DMS114 treated with DMSO at 0.1 percent for 48 hours (cell line): ENCODE measurements around the gene DLG2.
"Not testable (repeated sequence)": the region's sequence is repeated elsewhere in the genome, so short reads cannot be mapped to it uniquely, and the experiment has no call there.

ENCODE experiments used
- DNase-seq: peaks from one replicate; lab custom pipeline; 2025; ENCODE audit not compliant: unreplicated experiment; lab: John Stamatoyannopoulos, UW

The DLG2 gene

GRCh38 chr11:83764643-83765042, 1862.5 kb downstream of the DLG2 start:
- no peak for DNase-seq

- no peak for DNase-seq
Observed at GRCh38 chr11:83760932-83761331, 1866.2 kb downstream of the DLG2 start.

- DNase-seq: no peak
Observed at GRCh38 chr11:83759148-83759547, 1868.0 kb downstream of the DLG2 start.

GRCh38 chr11:83751041-83751440, 1876.1 kb downstream of the DLG2 start:
- DNase-seq: no peak

- no peak for DNase-seq
Observed at GRCh38 chr11:83746921-83747585, 1880.1 kb downstream of the DLG2 start.

- no peak for DNase-seq
Observed at GRCh38 chr11:83744620-83745192, 1882.4 kb downstream of the DLG2 start.

GRCh38 chr11:83736684-83737083, 1890.5 kb downstream of the DLG2 start:
- DNase-seq: no peak

GRCh38 chr11:83734120-83734519, 1893.0 kb downstream of the DLG2 start:
- no peak for DNase-seq

- DNase-seq: not testable (repeated sequence)
Observed at GRCh38 chr11:83731288-83731687, 1895.9 kb downstream of the DLG2 start.

- no peak for DNase-seq
Observed at GRCh38 chr11:83728281-83728680, 1898.9 kb downstream of the DLG2 start.

GRCh38 chr11:83727251-83727650, 1899.9 kb downstream of the DLG2 start:
- no peak for DNase-seq

- no peak for DNase-seq
Observed at GRCh38 chr11:83726316-83726715, 1900.8 kb downstream of the DLG2 start.

- DNase-seq: no peak
Observed at GRCh38 chr11:83725728-83726127, 1901.4 kb downstream of the DLG2 start.

- DNase-seq: no peak
Observed at GRCh38 chr11:83725269-83725560, 1901.9 kb downstream of the DLG2 start.

GRCh38 chr11:83723999-83724398, 1903.1 kb downstream of the DLG2 start:
- DNase-seq: peak; percentile 25

- DNase-seq: no peak
Observed at GRCh38 chr11:83722392-83723119, 1904.6 kb downstream of the DLG2 start.

GRCh38 chr11:83721263-83721662, 1905.9 kb downstream of the DLG2 start:
- no peak for DNase-seq

- no peak for DNase-seq
Observed at GRCh38 chr11:83720675-83721074, 1906.5 kb downstream of the DLG2 start.

GRCh38 chr11:83717537-83717936, 1909.6 kb downstream of the DLG2 start:
- DNase-seq: no peak

GRCh38 chr11:83715927-83716535, 1911.1 kb downstream of the DLG2 start:
- DNase-seq: no peak

GRCh38 chr11:83713708-83714107, 1913.4 kb downstream of the DLG2 start:
- no peak for DNase-seq

GRCh38 chr11:83711106-83711527, 1916.0 kb downstream of the DLG2 start:
- no peak for DNase-seq
